Gastroesophageal sphincter (tissue), 3 donors: ENCODE results near the gene PRR36.

ENCODE experiments used
- CTCF ChIP-seq, 4 experiments: fragments of 200-600 bp in 2 of 4; fragments of 450-650 bp in 2 of 4; sonication (generic) in 1 of 4; IDR thresholded peaks; one replicate each; pipeline ENCODE4 v1.5.1; 2017 to 2019; ENCODE audit warnings: antibody characterized with exemption in 4 of 4, mild to moderate bottlenecking in 2 of 4, moderate library complexity in 2 of 4
- POLR2A ChIP-seq, 2 donors: fragments of 450-650 bp; IDR thresholded peaks; one replicate each; pipeline ENCODE4 v1.6.1; 2017; ENCODE audit warnings: antibody characterized with exemption in 2 of 2, mild to moderate bottlenecking in 2 of 2, moderate library complexity in 1 of 2
- POLR2AphosphoS5 ChIP-seq: sonication (generic); formaldehyde crosslinking; IDR thresholded peaks from one replicate; pipeline ENCODE4 v1.6.1; 2017; ENCODE audit warnings: antibody characterized with exemption

- no peak for TF ChIP-seq POLR2A (IDR thresholded peaks at IDR 0.05)
- no peak for TF ChIP-seq CTCF (IDR thresholded peaks at IDR 0.05)
- TF ChIP-seq POLR2AphosphoS5: no peak
Measured at GRCh38 chr19:7921967-7922835, 48.0 kb upstream of the PRR36 start.
